Spleen (tissue), 11 donors: ENCODE measurements around the gene PKN1. TPM values are rescaled to one million over a fixed set of nuclear protein-coding genes. Genes with fewer than 3 reads are reported as not detected.
"Not testable (repeated sequence)": the region's sequence is repeated elsewhere in the genome, so short reads cannot be mapped to it uniquely, and the experiment has no call there.

Source experiments
- DNase-seq: peaks from one replicate; pipeline ENCODE4 v3.0.0-alpha.2; 2020
- H3K27ac ChIP-seq, 8 donors: fragments of 200-600 bp; sonication (generic) in 7 of 8; 1 replicate in 4 of 8; 2 replicates in 4 of 8; pipeline versions ENCODE4 v1.5.0 to v1.8.0; 2016 to 2021; ENCODE audit warnings: inconsistent platforms in 4 of 8, mild to moderate bottlenecking in 4 of 8, moderate library complexity in 1 of 8
- H3K27me3 ChIP-seq, 7 donors: fragments of 200-600 bp; sonication (generic) in 6 of 7; replicated peaks in 1 of 7; 1 replicate in 4 of 7; 2 replicates in 3 of 7; pipeline versions ENCODE4 v1.5.0 to v1.8.0; 2016 to 2021; ENCODE audit warnings: inconsistent platforms in 3 of 7, mild to moderate bottlenecking in 1 of 7
- H3K36me3 ChIP-seq, 6 donors: fragments of 200-600 bp; sonication (generic) in 5 of 6; 1 replicate in 4 of 6; 2 replicates in 2 of 6; pipeline versions ENCODE4 v1.5.0 to v1.8.0; 2016 to 2021; ENCODE audit warnings: inconsistent platforms in 2 of 6
- H3K4me1 ChIP-seq, 6 donors: fragments of 200-600 bp; sonication (generic) in 5 of 6; 1 replicate in 3 of 6; 2 replicates in 3 of 6; pipeline versions ENCODE4 v1.5.0 to v1.8.0; 2016 to 2021; ENCODE audit warnings: inconsistent platforms in 3 of 6
- H3K4me3 ChIP-seq, 8 donors: fragments of 200-600 bp; sonication (generic) in 7 of 8; 1 replicate in 4 of 8; 2 replicates in 4 of 8; pipeline versions ENCODE4 v1.5.0 to v1.8.0; 2016 to 2021; ENCODE audit warnings: inconsistent platforms in 4 of 8, mild to moderate bottlenecking in 4 of 8, moderate library complexity in 2 of 8
- H3K9me3 ChIP-seq, 8 donors: fragments of 200-600 bp; sonication (generic) in 7 of 8; 1 replicate in 4 of 8; 2 replicates in 4 of 8; pipeline versions ENCODE4 v1.5.0 to v1.8.0; 2016 to 2021; ENCODE audit warnings: inconsistent platforms in 4 of 8
- POLR2A ChIP-seq, 3 donors: fragments of 450-650 bp; IDR thresholded peaks; one replicate each; pipeline ENCODE4 v1.5.1; 2017; ENCODE audit warnings: antibody characterized with exemption in 3 of 3, mild to moderate bottlenecking in 1 of 3
- POLR2AphosphoS5 ChIP-seq, 3 donors: sonication (generic); formaldehyde crosslinking; IDR thresholded peaks; one replicate each; pipeline ENCODE4 v1.5.1; 2017; ENCODE audit warnings: antibody characterized with exemption in 3 of 3
- WGBS, 5 donors: extraction: QIAGEN DNeasy Blood & Tissue Kit in 3 of 5; methylation state at CpG; one replicate each; pipeline versions ENCODE4 v1.1.5 to v1.1.7; 2013 to 2018; 5-methylcytosine and 5-hydroxymethylcytosine counted together
- intact Hi-C: fragments of 100-400 bp; cut with DNase I; formaldehyde crosslinking; loops from one replicate; pipeline ENCODE4 v1.15.0; 2023; ENCODE audit warnings: low total_unique reads
- polyA plus RNA-seq, 3 donors: library from polyadenylated mRNA; stranded (reverse); fragments of 200-250 nt; gene quantifications; one replicate each; pipeline ENCODE4 v1.2.1, GENCODE V29; 2013
- total RNA-seq, 7 donors: library from RNA; depleted of rRNA in 3 of 7; stranded (reverse); fragments of >200 nt in 3 of 7; fragmentation: NEBNext Ultra II Directional in 4 of 7; extraction: Animal tissue kit (Norgen Biotek cat#: 25700) in 4 of 7; gene quantifications; one replicate each; pipeline versions ENCODE4 v1.1.0 to v1.2.1, GENCODE V29; 2016 to 2021
- TF ChIP-seq, protein P1 (sequence below), 11 experiments: fragments of 200-600 bp in 7 of 11; fragments of 450-650 bp in 4 of 11; sonication (generic) in 4 of 11; IDR thresholded peaks in 8 of 11; conservative IDR thresholded peaks in 3 of 11; 1 replicate in 7 of 11; 2 replicates in 4 of 11; pipeline versions ENCODE4 v1.4.0 to v1.8.0; 2016 to 2021; ENCODE audit warnings: antibody characterized with exemption in 11 of 11, inconsistent platforms in 4 of 11, mild to moderate bottlenecking in 1 of 11
- donor health status: healthy with polysubstance abuse.
- donor health status: DM: no; HTN: no; CAD: no; lungs with moderate emphysema.
- donor health status: DM: no; HTN: no; CAD: no.
- donor health status: Bipolar disorder and iron deficiency.
- donor health status: healthy.
- donor health status: DM: no; HTN: no; CAD: no.
- donor health status: DM: yes; HTN: yes; CAD: no.

PKN1 gene
- total and polyA plus RNA-seq, 10 donors, result 93.3 to 213 (median 166) TPM

DNA sequence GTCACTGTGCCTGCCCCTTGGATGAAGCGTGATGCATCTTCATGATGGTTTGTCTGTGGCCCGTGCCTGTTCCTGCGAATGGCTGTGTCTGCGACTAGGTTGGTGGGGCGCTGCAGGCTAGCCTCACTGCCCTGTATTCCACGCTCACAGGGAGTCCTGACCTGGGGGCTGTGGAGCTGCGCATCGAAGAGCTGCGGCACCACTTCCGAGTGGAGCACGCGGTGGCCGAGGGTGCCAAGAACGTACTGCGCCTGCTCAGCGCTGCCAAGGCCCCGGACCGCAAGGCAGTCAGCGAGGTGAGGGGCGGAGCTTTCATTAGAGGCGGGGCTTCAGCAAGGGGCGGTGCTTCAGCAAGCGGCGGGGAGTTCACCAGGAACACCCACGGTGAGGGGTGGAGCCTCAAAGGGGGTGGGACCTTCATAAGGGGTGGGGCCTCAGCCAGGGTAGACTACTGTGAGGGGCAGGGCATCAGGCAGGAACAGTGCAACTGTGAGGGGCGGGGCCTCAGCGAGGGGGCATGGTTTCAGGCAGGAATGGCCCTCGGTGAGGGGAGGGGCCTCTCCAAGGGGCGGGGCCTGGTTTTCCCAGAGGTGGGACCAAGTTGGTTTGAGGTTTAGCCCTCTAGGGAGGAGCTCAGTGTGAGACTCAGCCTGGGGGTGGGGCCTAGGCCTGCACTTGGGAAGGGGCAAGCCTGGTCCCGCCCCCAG lies 17.2 kb downstream of the PKN1 start:
- H3K9me3 ChIP-seq, result no peaks in the 10 kb centered on the region
- 83 to 91% (median 85%) methylated on average over 26 to 30 of the region's 30 CpGs for WGBS, 5 donors
- TF ChIP-seq POLR2AphosphoS5 (IDR thresholded peaks at IDR 0.05) (peak in 2 of 3 donors; percentile 7 to 63), POLR2A (IDR thresholded peaks at IDR 0.05) (no peak)
- TF ChIP-seq, protein P1, sequence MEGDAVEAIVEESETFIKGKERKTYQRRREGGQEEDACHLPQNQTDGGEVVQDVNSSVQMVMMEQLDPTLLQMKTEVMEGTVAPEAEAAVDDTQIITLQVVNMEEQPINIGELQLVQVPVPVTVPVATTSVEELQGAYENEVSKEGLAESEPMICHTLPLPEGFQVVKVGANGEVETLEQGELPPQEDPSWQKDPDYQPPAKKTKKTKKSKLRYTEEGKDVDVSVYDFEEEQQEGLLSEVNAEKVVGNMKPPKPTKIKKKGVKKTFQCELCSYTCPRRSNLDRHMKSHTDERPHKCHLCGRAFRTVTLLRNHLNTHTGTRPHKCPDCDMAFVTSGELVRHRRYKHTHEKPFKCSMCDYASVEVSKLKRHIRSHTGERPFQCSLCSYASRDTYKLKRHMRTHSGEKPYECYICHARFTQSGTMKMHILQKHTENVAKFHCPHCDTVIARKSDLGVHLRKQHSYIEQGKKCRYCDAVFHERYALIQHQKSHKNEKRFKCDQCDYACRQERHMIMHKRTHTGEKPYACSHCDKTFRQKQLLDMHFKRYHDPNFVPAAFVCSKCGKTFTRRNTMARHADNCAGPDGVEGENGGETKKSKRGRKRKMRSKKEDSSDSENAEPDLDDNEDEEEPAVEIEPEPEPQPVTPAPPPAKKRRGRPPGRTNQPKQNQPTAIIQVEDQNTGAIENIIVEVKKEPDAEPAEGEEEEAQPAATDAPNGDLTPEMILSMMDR (IDR thresholded peaks at IDR 0.05 in 8 of 11, conservative IDR thresholded peaks at IDR 0.05 in 3 of 11), result no peak
- no peak overlapping the region for H3K4me3 ChIP-seq
- H3K27ac ChIP-seq, result peak overlapping the region in 1 of 8 donors; percentile 33
- intact Hi-C loops, result no loop called here
- H3K27me3 ChIP-seq, result no peaks in the 10 kb centered on the region
- peaks cover 0 to 8% (median 0%) of the 10 kb centered on the region in 6 donors for H3K4me1 ChIP-seq
- H3K36me3 ChIP-seq, result peaks cover 4 to 100% (median 100%) of the 10 kb centered on the region in 6 donors
- DNase-seq, result no peak

DNA sequence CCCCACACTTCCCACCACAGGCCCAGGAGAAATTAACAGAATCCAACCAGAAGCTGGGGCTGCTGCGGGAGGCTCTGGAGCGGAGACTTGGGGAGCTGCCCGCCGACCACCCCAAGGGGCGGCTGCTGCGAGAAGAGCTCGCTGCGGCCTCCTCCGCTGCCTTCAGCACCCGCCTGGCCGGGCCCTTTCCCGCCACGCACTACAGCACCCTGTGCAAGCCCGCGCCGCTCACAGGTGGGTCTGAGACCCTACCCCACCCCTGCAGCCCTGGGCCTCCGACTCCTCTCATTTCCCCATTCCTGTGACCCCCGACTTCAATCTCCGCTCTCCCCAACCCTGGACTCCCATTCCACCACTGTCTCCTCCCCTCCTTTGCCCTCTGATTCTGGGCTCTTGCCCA lies 17.8 kb downstream of the PKN1 start:
- TF ChIP-seq, protein P1 (IDR thresholded peaks at IDR 0.05 in 8 of 11, conservative IDR thresholded peaks at IDR 0.05 in 3 of 11), result no peak
- TF ChIP-seq POLR2A (IDR thresholded peaks at IDR 0.05) (no peak), POLR2AphosphoS5 (IDR thresholded peaks at IDR 0.05) (no peak)
- Histone ChIP-seq H3K4me3 (no peak overlapping the region), H3K27ac (no peak overlapping the region), H3K9me3 (no peaks in the 10 kb centered on the region), H3K36me3 (peaks cover 4 to 100% (median 99%) of the 10 kb centered on the region in 6 donors), H3K27me3 (no peaks in the 10 kb centered on the region), H3K4me1 (peaks cover 0 to 8% (median 0%) of the 10 kb centered on the region in 6 donors)
- intact Hi-C loops, result no loop called here
- 96 to 99% (median 98%) methylated on average over 7 to 19 of the region's 19 CpGs for WGBS, 5 donors
- no peak for DNase-seq

DNA sequence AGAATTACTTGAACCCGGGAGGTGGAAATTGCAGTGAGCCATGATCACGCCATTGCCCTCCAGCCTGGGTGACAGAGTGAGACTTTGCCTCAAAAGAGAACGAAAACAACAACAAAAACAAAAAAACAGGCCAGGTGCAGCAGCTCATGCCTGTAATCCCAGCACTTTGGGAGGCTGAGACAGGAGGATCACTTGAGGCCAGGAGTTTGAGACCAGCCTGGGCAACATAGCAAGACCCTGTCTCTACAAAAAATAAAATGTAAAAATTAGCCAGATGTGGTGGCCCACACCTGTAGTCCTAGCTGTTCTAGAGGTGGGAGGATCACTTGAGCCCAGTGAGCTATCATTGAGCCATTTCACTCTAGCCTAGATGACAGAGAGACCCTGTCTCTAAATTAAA lies 19.2 kb downstream of the PKN1 start:
- intact Hi-C loops, H3K27ac ChIP-seq, H3K4me1 ChIP-seq, DNase-seq, H3K9me3 ChIP-seq, H3K4me3 ChIP-seq, H3K27me3 ChIP-seq: not testable (repeated sequence)
- 96 to 100% (median 99%) methylated on average over 3 of the region's 3 CpGs for WGBS, 5 donors
- H3K36me3 ChIP-seq, result peaks cover 4 to 100% (median 95%) of the 10 kb centered on the region in 6 donors

DNA sequence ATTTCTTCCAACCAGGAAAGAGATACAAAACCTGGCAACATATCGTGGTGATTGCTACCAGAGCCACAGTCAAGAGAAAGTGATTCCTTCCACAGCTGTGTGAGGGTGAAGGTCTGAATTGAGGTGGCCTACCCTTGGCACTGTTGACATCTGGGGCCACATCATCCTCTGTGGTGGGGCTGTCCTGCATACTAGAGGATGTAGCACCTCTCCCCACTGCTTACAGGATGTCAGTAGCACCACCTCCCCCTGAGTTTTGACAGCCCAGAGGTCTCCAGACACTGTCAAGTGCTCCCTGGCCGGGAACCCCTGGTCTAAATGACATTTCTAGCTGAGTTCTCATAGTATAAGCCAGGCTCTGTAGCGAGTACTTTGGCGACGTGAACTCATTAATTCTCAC lies 26.6 kb downstream of the PKN1 start:
- Histone ChIP-seq H3K36me3 (peaks cover 2 to 100% (median 89%) of the 10 kb centered on the region in 6 donors), H3K4me1 (peaks cover 0 to 23% (median 5%) of the 10 kb centered on the region in 6 donors), H3K4me3 (no peak overlapping the region), H3K27me3 (no peaks in the 10 kb centered on the region), H3K27ac (peak overlapping the region in 4 of 8 donors; percentile 44 to 58 (median 49)), H3K9me3 (no peaks in the 10 kb centered on the region)
- WGBS, 5 donors, result 60 to 71% (median 68%) methylated on average over 4 to 5 of the region's 5 CpGs
- DNase-seq, result no peak
- intact Hi-C loops, result no loop called here
- TF ChIP-seq POLR2A (IDR thresholded peaks at IDR 0.05) (no peak), POLR2AphosphoS5 (IDR thresholded peaks at IDR 0.05) (peak in 2 of 3 donors; percentile 25 to 59)
- TF ChIP-seq, protein P1 (IDR thresholded peaks at IDR 0.05 in 8 of 11, conservative IDR thresholded peaks at IDR 0.05 in 3 of 11), result no peak
